GM23338 (cell line): ENCODE results near the gene CASP1. TPM values are rescaled to one million over a fixed set of nuclear protein-coding genes. Genes with fewer than 3 reads are reported as not detected.

Source experiments
- ATAC-seq: fragments of 200-7000 bp; cut with Tn5 transposase; 3 replicates; pipeline ENCODE4 v1.9.1; 2020
- DNase-seq: peaks from one replicate; pipeline ENCODE4 v3.0.0-alpha.2; 2015; ENCODE audit warnings: low spot score
- H2AFZ ChIP-seq: fragments of 200-600 bp; sonication (generic); 2 replicates; pipeline ENCODE4 v1.8.0; 2016; ENCODE audit warnings: antibody characterized with exemption, mild to moderate bottlenecking, moderate library complexity
- H3F3A ChIP-seq: fragments of 200-600 bp; sonication (generic); replicated peaks from 2 replicates; pipeline ENCODE4 v1.8.0; 2017; ENCODE audit warnings: antibody characterized with exemption, mixed run types, low read depth
- H3K27ac ChIP-seq: fragments of 200-600 bp; sonication (generic); 2 replicates; pipeline ENCODE4 v1.6.1; 2016; ENCODE audit warnings: low read depth
- H3K27me3 ChIP-seq: fragments of 200-600 bp; sonication (generic); 2 replicates; pipeline ENCODE4 v1.8.0; 2016; ENCODE audit warnings: mild to moderate bottlenecking, mixed run types, moderate library complexity; ENCODE audit not compliant: insufficient read depth
- H3K36me3 ChIP-seq: fragments of 200-600 bp; sonication (generic); 2 replicates; pipeline ENCODE4 v1.8.0; 2016; ENCODE audit warnings: mild to moderate bottlenecking; ENCODE audit not compliant: insufficient read depth
- H3K4me1 ChIP-seq: fragments of 200-600 bp; sonication (generic); 2 replicates; pipeline ENCODE4 v1.8.0; 2016; ENCODE audit warnings: mild to moderate bottlenecking, moderate library complexity; ENCODE audit not compliant: insufficient read depth
- H3K4me2 ChIP-seq: fragments of 200-600 bp; sonication (generic); 2 replicates; pipeline ENCODE4 v1.7.1; 2017; ENCODE audit warnings: mixed run types
- H3K4me3 ChIP-seq: fragments of 200-600 bp; sonication (generic); 2 replicates; pipeline ENCODE4 v1.6.1; 2016; ENCODE audit warnings: mixed run types
- H3K79me2 ChIP-seq: fragments of 200-600 bp; sonication (generic); replicated peaks from 2 replicates; pipeline ENCODE4 v1.8.0; 2017; ENCODE audit warnings: mild to moderate bottlenecking; ENCODE audit not compliant: insufficient read depth
- H3K9me2 ChIP-seq: fragments of 200-600 bp; sonication (generic); 2 replicates; pipeline ENCODE4 v1.8.0; 2017; ENCODE audit not compliant: insufficient read depth
- H4K20me1 ChIP-seq: fragments of 200-600 bp; sonication (generic); replicated peaks from 2 replicates; pipeline ENCODE4 v1.8.0; 2017; ENCODE audit warnings: mild to moderate bottlenecking; ENCODE audit not compliant: insufficient read depth
- H3K27ac Mint-ChIP-seq: 2 replicates; pipeline ENCODE4 v1.8.0; 2020; ENCODE audit warnings: inconsistent platforms, mild to moderate bottlenecking, moderate library complexity, mixed read lengths
- H3K27me3 Mint-ChIP-seq: 3 replicates; pipeline ENCODE4 v1.8.0; 2022; ENCODE audit warnings: low read depth, mild to moderate bottlenecking, moderate library complexity, mixed read lengths, inconsistent platforms; ENCODE audit not compliant: insufficient read depth, poor library complexity
- H3K36me3 Mint-ChIP-seq: 3 replicates; pipeline ENCODE4 v1.8.0; 2021; ENCODE audit warnings: low read depth, mild to moderate bottlenecking, inconsistent platforms, moderate library complexity, mixed read lengths
- H3K4me1 Mint-ChIP-seq: 3 replicates; pipeline ENCODE4 v1.8.0; 2020; ENCODE audit warnings: mild to moderate bottlenecking, inconsistent platforms, mixed read lengths
- H3K4me3 Mint-ChIP-seq: 3 replicates; pipeline ENCODE4 v1.8.0; 2021; ENCODE audit warnings: moderate library complexity, mild to moderate bottlenecking, inconsistent platforms, mixed read lengths
- H3K9me3 Mint-ChIP-seq: 3 replicates; pipeline ENCODE4 v1.8.0; 2020; ENCODE audit warnings: moderate library complexity, mild to moderate bottlenecking, inconsistent platforms, mixed read lengths
- NANOG ChIP-seq: IDR thresholded peaks from 2 replicates; pipeline ENCODE4 v1.6.1; 2016; ENCODE audit warnings: antibody characterized with exemption, borderline replicate concordance
- ZNF331 ChIP-seq: fragments of 250-450 bp; sonication (Bioruptor Pico); IDR thresholded peaks from 2 replicates; pipeline ENCODE4 v1.5.0; 2020; ENCODE audit warnings: low read depth, mild to moderate bottlenecking, moderate library complexity
- polyA plus RNA-seq: library from polyadenylated mRNA; unstranded; fragments of >200 nt; fragmentation: Nextera tagmentation; extraction: Ambion mirVana; gene quantifications from 2 replicates; pipeline ENCODE4 v1.2.1, GENCODE V29; 2016
- total RNA-seq: library from RNA; depleted of rRNA; stranded (reverse); fragments of >200 nt; shearing (Covaris generic); gene quantifications from 2 replicates; pipeline ENCODE4 v1.2.3, GENCODE V29; 2014
- TF ChIP-seq, protein P1 (sequence below): fragments of 250-450 bp; sonication (Bioruptor Pico); IDR thresholded peaks from 2 replicates; pipeline ENCODE4 v1.5.0; 2020; ENCODE audit warnings: mild to moderate bottlenecking, moderate library complexity
- TF ChIP-seq, protein P2 (sequence below), 2 experiments: fragments of 200-600 bp in 1 of 2; sonication (generic) in 1 of 2; conservative IDR thresholded peaks; 2 replicates each; pipeline versions ENCODE4 v1.5.1 to v1.6.1; 2016 to 2017; ENCODE audit warnings: antibody characterized with exemption in 2 of 2, low read depth in 2 of 2, mild to moderate bottlenecking in 2 of 2, moderate library complexity in 1 of 2

Gene CASP1
- total and polyA plus RNA-seq, 2 experiments from 2014 or later = 0.10 TPM; not detected in 1

DNA sequence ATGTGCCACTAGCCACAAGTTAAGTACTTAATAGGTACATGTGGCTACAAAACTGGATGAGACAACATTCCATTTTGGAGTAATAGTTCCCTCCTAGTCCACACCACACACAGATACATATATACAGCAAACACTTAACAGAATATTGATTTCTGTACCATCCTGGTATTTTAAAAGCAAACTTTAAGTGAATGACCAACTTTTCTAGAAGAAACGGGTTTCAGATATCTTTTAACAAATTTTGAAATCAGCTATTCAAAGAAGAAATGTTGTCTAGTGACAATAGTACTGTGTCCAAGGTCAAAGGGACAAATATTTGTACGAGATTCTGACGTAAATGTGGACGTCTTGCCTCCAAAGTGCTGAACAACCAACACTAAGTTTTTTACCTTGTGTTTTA lies 22.5 kb upstream of the CASP1 start:
- no peaks in the 10 kb centered on the region for H3K36me3 Mint-ChIP-seq
- Histone ChIP-seq H3K4me2 (no peak overlapping the region), H3F3A (no peaks in the 10 kb centered on the region), H3K36me3 (no peaks in the 10 kb centered on the region), H3K4me1 (no peaks in the 10 kb centered on the region; the same call in 1 of the 2 replicates), H3K9me2 (peaks cover 8% of the 10 kb centered on the region), H3K4me3 (no peak overlapping the region), H2AFZ (no peak overlapping the region), H3K27me3 (no peaks in the 10 kb centered on the region), H3K27ac (no peak overlapping the region), H4K20me1 (no peaks in the 10 kb centered on the region), H3K79me2 (no peaks in the 10 kb centered on the region)
- no peaks in the 10 kb centered on the region for H3K9me3 Mint-ChIP-seq
- H3K4me3 Mint-ChIP-seq = no peak overlapping the region
- H3K27me3 Mint-ChIP-seq = no peaks in the 10 kb centered on the region
- TF ChIP-seq ZNF331 (CRISPR knock-in tag) (no peak), NANOG (no peak)
- TF ChIP-seq, protein P1, sequence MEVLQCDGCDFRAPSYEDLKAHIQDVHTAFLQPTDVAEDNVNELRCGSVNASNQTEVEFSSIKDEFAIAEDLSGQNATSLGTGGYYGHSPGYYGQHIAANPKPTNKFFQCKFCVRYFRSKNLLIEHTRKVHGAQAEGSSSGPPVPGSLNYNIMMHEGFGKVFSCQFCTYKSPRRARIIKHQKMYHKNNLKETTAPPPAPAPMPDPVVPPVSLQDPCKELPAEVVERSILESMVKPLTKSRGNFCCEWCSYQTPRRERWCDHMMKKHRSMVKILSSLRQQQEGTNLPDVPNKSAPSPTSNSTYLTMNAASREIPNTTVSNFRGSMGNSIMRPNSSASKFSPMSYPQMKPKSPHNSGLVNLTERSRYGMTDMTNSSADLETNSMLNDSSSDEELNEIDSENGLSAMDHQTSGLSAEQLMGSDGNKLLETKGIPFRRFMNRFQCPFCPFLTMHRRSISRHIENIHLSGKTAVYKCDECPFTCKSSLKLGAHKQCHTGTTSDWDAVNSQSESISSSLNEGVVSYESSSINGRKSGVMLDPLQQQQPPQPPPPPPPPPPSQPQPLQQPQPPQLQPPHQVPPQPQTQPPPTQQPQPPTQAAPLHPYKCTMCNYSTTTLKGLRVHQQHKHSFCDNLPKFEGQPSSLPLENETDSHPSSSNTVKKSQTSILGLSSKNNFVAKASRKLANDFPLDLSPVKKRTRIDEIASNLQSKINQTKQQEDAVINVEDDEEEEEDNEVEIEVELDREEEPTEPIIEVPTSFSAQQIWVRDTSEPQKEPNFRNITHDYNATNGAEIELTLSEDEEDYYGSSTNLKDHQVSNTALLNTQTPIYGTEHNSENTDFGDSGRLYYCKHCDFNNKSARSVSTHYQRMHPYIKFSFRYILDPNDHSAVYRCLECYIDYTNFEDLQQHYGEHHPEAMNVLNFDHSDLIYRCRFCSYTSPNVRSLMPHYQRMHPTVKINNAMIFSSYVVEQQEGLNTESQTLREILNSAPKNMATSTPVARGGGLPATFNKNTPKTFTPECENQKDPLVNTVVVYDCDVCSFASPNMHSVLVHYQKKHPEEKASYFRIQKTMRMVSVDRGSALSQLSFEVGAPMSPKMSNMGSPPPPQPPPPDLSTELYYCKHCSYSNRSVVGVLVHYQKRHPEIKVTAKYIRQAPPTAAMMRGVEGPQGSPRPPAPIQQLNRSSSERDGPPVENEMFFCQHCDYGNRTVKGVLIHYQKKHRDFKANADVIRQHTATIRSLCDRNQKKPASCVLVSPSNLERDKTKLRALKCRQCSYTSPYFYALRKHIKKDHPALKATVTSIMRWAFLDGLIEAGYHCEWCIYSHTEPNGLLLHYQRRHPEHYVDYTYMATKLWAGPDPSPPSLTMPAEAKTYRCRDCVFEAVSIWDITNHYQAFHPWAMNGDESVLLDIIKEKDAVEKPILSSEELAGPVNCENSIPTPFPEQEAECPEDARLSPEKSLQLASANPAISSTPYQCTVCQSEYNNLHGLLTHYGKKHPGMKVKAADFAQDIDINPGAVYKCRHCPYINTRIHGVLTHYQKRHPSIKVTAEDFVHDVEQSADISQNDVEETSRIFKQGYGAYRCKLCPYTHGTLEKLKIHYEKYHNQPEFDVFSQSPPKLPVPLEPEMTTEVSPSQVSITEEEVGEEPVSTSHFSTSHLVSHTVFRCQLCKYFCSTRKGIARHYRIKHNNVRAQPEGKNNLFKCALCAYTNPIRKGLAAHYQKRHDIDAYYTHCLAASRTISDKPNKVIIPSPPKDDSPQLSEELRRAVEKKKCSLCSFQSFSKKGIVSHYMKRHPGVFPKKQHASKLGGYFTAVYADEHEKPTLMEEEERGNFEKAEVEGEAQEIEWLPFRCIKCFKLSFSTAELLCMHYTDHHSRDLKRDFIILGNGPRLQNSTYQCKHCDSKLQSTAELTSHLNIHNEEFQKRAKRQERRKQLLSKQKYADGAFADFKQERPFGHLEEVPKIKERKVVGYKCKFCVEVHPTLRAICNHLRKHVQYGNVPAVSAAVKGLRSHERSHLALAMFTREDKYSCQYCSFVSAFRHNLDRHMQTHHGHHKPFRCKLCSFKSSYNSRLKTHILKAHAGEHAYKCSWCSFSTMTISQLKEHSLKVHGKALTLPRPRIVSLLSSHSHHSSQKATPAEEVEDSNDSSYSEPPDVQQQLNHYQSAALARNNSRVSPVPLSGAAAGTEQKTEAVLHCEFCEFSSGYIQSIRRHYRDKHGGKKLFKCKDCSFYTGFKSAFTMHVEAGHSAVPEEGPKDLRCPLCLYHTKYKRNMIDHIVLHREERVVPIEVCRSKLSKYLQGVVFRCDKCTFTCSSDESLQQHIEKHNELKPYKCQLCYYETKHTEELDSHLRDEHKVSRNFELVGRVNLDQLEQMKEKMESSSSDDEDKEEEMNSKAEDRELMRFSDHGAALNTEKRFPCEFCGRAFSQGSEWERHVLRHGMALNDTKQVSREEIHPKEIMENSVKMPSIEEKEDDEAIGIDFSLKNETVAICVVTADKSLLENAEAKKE (CRISPR knock-in tag) = no peak
- TF ChIP-seq, protein P2, sequence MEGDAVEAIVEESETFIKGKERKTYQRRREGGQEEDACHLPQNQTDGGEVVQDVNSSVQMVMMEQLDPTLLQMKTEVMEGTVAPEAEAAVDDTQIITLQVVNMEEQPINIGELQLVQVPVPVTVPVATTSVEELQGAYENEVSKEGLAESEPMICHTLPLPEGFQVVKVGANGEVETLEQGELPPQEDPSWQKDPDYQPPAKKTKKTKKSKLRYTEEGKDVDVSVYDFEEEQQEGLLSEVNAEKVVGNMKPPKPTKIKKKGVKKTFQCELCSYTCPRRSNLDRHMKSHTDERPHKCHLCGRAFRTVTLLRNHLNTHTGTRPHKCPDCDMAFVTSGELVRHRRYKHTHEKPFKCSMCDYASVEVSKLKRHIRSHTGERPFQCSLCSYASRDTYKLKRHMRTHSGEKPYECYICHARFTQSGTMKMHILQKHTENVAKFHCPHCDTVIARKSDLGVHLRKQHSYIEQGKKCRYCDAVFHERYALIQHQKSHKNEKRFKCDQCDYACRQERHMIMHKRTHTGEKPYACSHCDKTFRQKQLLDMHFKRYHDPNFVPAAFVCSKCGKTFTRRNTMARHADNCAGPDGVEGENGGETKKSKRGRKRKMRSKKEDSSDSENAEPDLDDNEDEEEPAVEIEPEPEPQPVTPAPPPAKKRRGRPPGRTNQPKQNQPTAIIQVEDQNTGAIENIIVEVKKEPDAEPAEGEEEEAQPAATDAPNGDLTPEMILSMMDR (conservative IDR thresholded peaks at IDR 0.05; ENCODE audit: low read depth in 2 of 2) = no peak
- H3K27ac Mint-ChIP-seq = no peak overlapping the region
- no peak for DNase-seq
- peaks cover 3% of the 10 kb centered on the region; the same call in 1 of the 3 replicates for H3K4me1 Mint-ChIP-seq
- ATAC-seq = no peak
